Parathyroid adenoma (tissue), 2 donors: ENCODE measurements around the gene RUNDC1.
A peak's percentile ranks its signal among the peaks of the same experiment; 100 is the strongest.

Experiments
- H2AFZ ChIP-seq: fragments of 300-600 bp; sonication (generic); one replicate; pipeline ENCODE4 v1.7.0; 2017; ENCODE audit warnings: antibody characterized with exemption, mild to moderate bottlenecking
- H3K27ac ChIP-seq: fragments of 300-600 bp; sonication (generic); one replicate; pipeline ENCODE4 v1.7.0; 2017
- H3K27me3 ChIP-seq: fragments of 300-600 bp; sonication (generic); one replicate; pipeline ENCODE4 v1.7.0; 2017; ENCODE audit warnings: low read length; ENCODE audit not compliant: control insufficient read depth, insufficient read depth
- H3K36me3 ChIP-seq: fragments of 300-600 bp; sonication (generic); one replicate; pipeline ENCODE4 v1.7.0; 2017; ENCODE audit warnings: low read length; ENCODE audit not compliant: control insufficient read depth, insufficient read depth
- H3K4me1 ChIP-seq: fragments of 300-600 bp; sonication (generic); one replicate; pipeline ENCODE4 v1.7.0; 2017; ENCODE audit warnings: control low read depth
- H3K4me2 ChIP-seq: fragments of 300-600 bp; sonication (generic); one replicate; pipeline ENCODE4 v1.7.0; 2017; ENCODE audit warnings: low read length
- H3K4me3 ChIP-seq: fragments of 300-600 bp; sonication (generic); one replicate; pipeline ENCODE4 v1.7.0; 2017; ENCODE audit warnings: low read depth, low read length
- H3K79me2 ChIP-seq: fragments of 300-600 bp; sonication (generic); one replicate; pipeline ENCODE4 v1.7.0; 2017; ENCODE audit warnings: control low read depth
- H3K9ac ChIP-seq: fragments of 300-600 bp; sonication (generic); one replicate; pipeline ENCODE4 v1.7.0; 2017; ENCODE audit warnings: mild to moderate bottlenecking
- H3K9me3 ChIP-seq: fragments of 300-600 bp; sonication (generic); one replicate; pipeline ENCODE4 v1.7.0; 2017; ENCODE audit warnings: low read length; ENCODE audit not compliant: control insufficient read depth
- TF ChIP-seq, protein P1 (sequence below): fragments of 300-600 bp; sonication (generic); IDR thresholded peaks from one replicate; pipeline ENCODE4 v1.7.0; 2017; ENCODE audit warnings: antibody characterized with exemption, mild to moderate bottlenecking
- donor health status: primary hyperparathyroidism.

The RUNDC1 gene

DNA sequence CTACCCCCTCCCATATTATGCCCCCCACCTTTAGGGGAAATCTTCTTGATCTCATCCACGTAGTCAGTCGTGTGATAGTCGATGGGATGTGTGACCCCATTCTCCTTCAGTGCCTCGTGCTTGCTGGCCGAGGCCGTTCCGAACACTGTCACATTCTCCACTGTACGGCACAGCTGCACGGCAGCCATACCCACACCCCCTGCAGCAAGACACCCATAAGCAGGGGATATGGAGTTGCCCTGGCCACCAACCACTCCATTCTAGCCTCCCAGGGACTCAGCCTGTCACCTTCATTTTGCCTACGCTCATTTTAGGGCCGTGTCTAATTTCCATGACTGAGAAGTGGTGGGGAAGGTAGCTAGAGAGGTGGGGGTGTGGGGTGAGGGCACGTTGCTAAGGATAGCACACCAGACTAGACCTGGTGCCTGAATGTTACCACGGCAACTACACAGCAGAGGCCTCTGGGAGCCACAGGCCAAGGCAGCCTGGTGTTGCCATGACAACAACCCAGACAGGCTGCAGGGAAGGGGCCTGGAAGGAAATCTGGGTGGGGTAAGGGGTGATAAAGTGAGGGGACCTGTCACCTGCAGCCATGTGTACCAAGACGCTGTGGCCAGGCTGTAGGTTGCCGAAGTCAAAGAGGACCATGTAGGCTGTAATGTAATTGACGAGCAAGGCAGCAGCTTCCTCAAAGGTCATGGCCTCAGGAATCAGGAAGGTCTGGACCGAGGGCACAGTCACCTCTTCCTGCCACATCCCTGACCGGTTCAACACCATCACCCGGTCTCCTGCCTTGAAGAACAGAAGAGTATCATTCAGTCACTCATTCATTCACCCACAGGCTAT lies 37.9 kb downstream of the RUNDC1 start:
- Histone ChIP-seq H3K79me2 (no peaks in the 10 kb centered on the region), H2AFZ (no peak overlapping the region), H3K4me3 (no peak overlapping the region), H3K4me1 (peaks cover 3% of the 10 kb centered on the region), H3K9me3 (no peaks in the 10 kb centered on the region), H3K27me3 (no peaks in the 10 kb centered on the region), H3K9ac (no peak overlapping the region), H3K4me2 (no peak overlapping the region), H3K27ac (no peak overlapping the region), H3K36me3 (no peaks in the 10 kb centered on the region)
- TF ChIP-seq, protein P1, sequence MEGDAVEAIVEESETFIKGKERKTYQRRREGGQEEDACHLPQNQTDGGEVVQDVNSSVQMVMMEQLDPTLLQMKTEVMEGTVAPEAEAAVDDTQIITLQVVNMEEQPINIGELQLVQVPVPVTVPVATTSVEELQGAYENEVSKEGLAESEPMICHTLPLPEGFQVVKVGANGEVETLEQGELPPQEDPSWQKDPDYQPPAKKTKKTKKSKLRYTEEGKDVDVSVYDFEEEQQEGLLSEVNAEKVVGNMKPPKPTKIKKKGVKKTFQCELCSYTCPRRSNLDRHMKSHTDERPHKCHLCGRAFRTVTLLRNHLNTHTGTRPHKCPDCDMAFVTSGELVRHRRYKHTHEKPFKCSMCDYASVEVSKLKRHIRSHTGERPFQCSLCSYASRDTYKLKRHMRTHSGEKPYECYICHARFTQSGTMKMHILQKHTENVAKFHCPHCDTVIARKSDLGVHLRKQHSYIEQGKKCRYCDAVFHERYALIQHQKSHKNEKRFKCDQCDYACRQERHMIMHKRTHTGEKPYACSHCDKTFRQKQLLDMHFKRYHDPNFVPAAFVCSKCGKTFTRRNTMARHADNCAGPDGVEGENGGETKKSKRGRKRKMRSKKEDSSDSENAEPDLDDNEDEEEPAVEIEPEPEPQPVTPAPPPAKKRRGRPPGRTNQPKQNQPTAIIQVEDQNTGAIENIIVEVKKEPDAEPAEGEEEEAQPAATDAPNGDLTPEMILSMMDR: no peak

DNA sequence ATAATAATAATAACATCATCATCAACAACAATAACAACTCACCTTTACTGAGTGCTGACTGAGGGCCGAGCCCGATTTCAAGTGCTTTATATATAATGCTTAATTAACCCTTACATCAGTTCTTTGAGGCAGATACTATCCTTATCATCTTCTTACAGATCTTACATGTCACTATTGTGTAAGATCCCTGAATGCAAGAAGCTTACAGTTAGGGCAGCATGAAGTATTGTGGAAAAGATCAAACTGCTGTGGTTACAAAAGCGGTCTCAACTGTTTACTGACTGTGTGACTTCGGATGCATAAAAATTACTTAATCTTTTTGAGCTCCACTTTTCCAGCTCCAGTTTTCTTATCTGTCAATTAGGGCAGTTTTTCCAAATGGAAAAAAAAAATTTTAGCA lies 38.6 kb downstream of the RUNDC1 start:
- Histone ChIP-seq H2AFZ (no peak overlapping the region), H3K27me3 (no peaks in the 10 kb centered on the region), H3K79me2 (no peaks in the 10 kb centered on the region), H3K36me3 (no peaks in the 10 kb centered on the region), H3K9me3 (no peaks in the 10 kb centered on the region), H3K27ac (no peak overlapping the region), H3K4me1 (peaks cover 3% of the 10 kb centered on the region), H3K9ac (no peak overlapping the region), H3K4me3 (no peak overlapping the region), H3K4me2 (no peak overlapping the region)
- TF ChIP-seq, protein P1: no peak

DNA sequence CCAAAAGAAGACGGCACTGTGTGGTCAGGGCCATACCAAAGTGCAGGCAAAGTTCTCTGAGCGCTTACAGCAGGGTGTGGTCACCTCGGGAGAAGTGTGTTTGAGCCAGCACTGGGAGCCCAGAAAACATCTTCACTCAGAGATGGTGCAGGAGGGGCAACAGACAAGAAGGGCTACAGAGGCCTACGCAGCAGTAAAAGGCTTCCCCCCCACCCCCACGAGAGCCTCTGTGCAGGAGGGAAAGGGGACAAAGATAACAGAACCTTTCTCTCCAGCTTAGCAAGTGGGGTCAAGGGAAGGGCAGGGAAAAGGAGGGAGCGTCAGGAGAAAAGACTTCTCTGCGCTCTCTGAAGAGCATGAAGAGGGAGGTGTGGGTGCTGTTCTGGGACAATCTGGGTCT lies 39.1 kb downstream of the RUNDC1 start:
- no peak overlapping the region for H3K4me2 ChIP-seq
- TF ChIP-seq, protein P1: no peak
- H3K27me3 ChIP-seq: no peaks in the 10 kb centered on the region
- H3K36me3 ChIP-seq: no peaks in the 10 kb centered on the region
- H2AFZ ChIP-seq: no peak overlapping the region
- no peaks in the 10 kb centered on the region for H3K9me3 ChIP-seq
- peak overlapping the region; percentile 42 for H3K27ac ChIP-seq
- peaks cover 3% of the 10 kb centered on the region for H3K4me1 ChIP-seq
- H3K79me2 ChIP-seq: no peaks in the 10 kb centered on the region
- no peak overlapping the region for H3K9ac ChIP-seq
- no peak overlapping the region for H3K4me3 ChIP-seq

DNA sequence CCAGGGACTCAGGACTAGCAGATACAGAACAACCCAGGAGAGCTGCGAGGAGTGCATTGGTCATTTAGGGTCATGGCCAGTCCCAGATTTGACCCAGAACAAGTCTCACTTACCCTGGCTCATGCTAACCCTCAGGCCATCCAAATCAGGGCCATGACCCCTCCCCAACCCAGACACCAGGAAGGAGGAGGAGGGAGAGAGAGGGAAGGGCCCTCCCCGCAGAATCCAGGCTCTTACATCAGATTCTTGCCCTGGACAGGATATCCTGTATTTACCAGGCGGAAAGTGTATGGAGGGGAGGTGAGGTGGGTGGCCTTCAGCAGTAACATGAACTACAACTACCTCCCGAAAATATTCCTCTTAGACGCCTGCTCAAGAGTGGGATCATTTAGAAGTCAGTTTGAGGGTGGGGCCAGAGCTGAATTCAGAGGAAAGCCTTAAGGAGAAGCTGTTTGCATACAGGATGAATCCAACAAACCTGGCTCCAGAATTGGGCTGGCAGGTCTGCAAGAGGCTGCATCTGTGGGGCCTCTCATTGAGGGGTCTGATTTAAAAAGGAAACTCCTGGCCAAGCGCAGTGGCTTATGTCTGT lies 39.8 kb downstream of the RUNDC1 start:
- no peak overlapping the region for H3K9ac ChIP-seq
- H3K4me3 ChIP-seq: no peak overlapping the region
- TF ChIP-seq, protein P1: no peak

More for the DNA sequence above, 39.8 kb downstream of the RUNDC1 start:
- H3K4me2 ChIP-seq: no peak overlapping the region
- no peaks in the 10 kb centered on the region for H3K9me3 ChIP-seq
- no peak overlapping the region for H2AFZ ChIP-seq
- H3K4me1 ChIP-seq: peaks cover 3% of the 10 kb centered on the region
- H3K27ac ChIP-seq: peak overlapping the region; percentile 42
- H3K79me2 ChIP-seq: no peaks in the 10 kb centered on the region
- no peaks in the 10 kb centered on the region for H3K36me3 ChIP-seq
- H3K27me3 ChIP-seq: no peaks in the 10 kb centered on the region
